A549 (cell line): ENCODE data around the gene POT1. TPM values are rescaled to one million over a fixed set of nuclear protein-coding genes. Genes with fewer than 3 reads are reported as not detected.

Source experiments
- polyA plus RNA-seq, 4 experiments: library from polyadenylated mRNA; depleted of rRNA in 3 of 4; stranded (reverse); fragments of >200 nt; fragmentation: RNase III in 1 of 4; extraction: RNeasy Plus Mini Kit Qiagen cat#74134 plus additional on column Dnase treatment in 1 of 4; gene quantifications; 2 replicates in 3 of 4; 3 replicates in 1 of 4; pipeline ENCODE4 v1.2.3, GENCODE V29; 2011 to 2017

The POT1 gene
- polyA plus RNA-seq, 2 of the 4 experiments (the other 2 are of a cell fraction) = 21.6 to 56.2 TPM

Other genes with a start within 250 kb of the POT1 start
- 0.35 and 1.3 TPM in 2 replicates for gene GPR37, start 164.0 kb downstream of the POT1 start, polyA plus RNA-seq (2011; rRNA removed)
- 0.47 to 0.61 TPM (median 0.57 TPM) in 3 replicates for gene GPR37, start 164.0 kb downstream of the POT1 start, polyA plus RNA-seq (2017; fragmentation: RNase III; extraction: RNeasy Plus Mini Kit Qiagen cat#74134 plus additional on column Dnase treatment)